ENCODE measurements around the gene GPC1.

GPC1 gene

GRCh38 chr2:240507778-240508251, 72.4 kb downstream of the GPC1 start:
- WGBS (ENCODE audit: insufficient coverage), result 96% methylated on average over 9 of the region's 11 CpGs
- H3K4me1 ChIP-seq (ENCODE audit: control extremely low read depth in 1 of 4, control insufficient read depth in 4 of 4, insufficient read depth in 4 of 4, low read length in 3 of 4), result no peaks in the 10 kb centered on the region
- DNase-seq, result no peak
- peaks cover 0 to 24% (median 12%) of the 10 kb centered on the region in 4 experiments for H3K36me3 ChIP-seq (ENCODE audit: control insufficient read depth in 4 of 4, insufficient read depth in 4 of 4, low read length in 3 of 4)
- H3K27ac ChIP-seq (ENCODE audit: insufficient read depth in 1 of 2, low read depth in 1 of 2, low read length in 2 of 2, poor library complexity in 1 of 2, severe bottlenecking in 2 of 2), result no peak overlapping the region
- CTCF ChIA-PET, result interaction anchor here (1.0 kb wide), 1 partner anchor 331 kb away, joined by 3 read pairs; no protein-coding TSS in a partner anchor
- no peaks in the 10 kb centered on the region for H3K27me3 ChIP-seq (replicated peaks in 2 of 5; ENCODE audit: control insufficient read depth in 4 of 5, insufficient read depth in 5 of 5, low read length in 4 of 5)
- no peak overlapping the region for H3K4me3 ChIP-seq (ENCODE audit: control insufficient read depth in 1 of 7, extremely low read depth in 1 of 7, insufficient read depth in 4 of 7, low read depth in 2 of 7, low read length in 6 of 7)
- H3K9me3 ChIP-seq (ENCODE audit: control extremely low read depth in 1 of 5, control insufficient read depth in 4 of 5, insufficient read depth in 2 of 5, low read depth in 1 of 5, low read length in 4 of 5), result no peaks in the 10 kb centered on the region
- POLR2A ChIA-PET, result no interaction called here

GRCh38 chr2:240508832-240509545, 73.5 kb downstream of the GPC1 start:
- H3K27ac ChIP-seq (ENCODE audit: insufficient read depth in 1 of 2, low read depth in 1 of 2, low read length in 2 of 2, poor library complexity in 1 of 2, severe bottlenecking in 2 of 2), result no peak overlapping the region
- H3K36me3 ChIP-seq (ENCODE audit: control insufficient read depth in 4 of 4, insufficient read depth in 4 of 4, low read length in 3 of 4), result peaks cover 0 to 25% (median 12%) of the 10 kb centered on the region in 4 experiments
- POLR2A ChIA-PET, result no interaction called here
- CTCF ChIA-PET, result no interaction called here
- DNase-seq, result no peak
- no peaks in the 10 kb centered on the region for H3K9me3 ChIP-seq (ENCODE audit: control extremely low read depth in 1 of 5, control insufficient read depth in 4 of 5, insufficient read depth in 2 of 5, low read depth in 1 of 5, low read length in 4 of 5)
- H3K27me3 ChIP-seq (replicated peaks in 2 of 5; ENCODE audit: control insufficient read depth in 4 of 5, insufficient read depth in 5 of 5, low read length in 4 of 5), result no peaks in the 10 kb centered on the region
- 96% methylated on average over 7 of the region's 7 CpGs for WGBS (ENCODE audit: insufficient coverage)
- H3K4me3 ChIP-seq (ENCODE audit: control insufficient read depth in 1 of 7, extremely low read depth in 1 of 7, insufficient read depth in 4 of 7, low read depth in 2 of 7, low read length in 6 of 7), result no peak overlapping the region
- H3K4me1 ChIP-seq (ENCODE audit: control extremely low read depth in 1 of 4, control insufficient read depth in 4 of 4, insufficient read depth in 4 of 4, low read length in 3 of 4), result peaks cover 0 to under 1% (median under 1%) of the 10 kb centered on the region in 4 experiments

- Histone ChIP-seq H3K4me3 (ENCODE audit: control insufficient read depth in 1 of 7, extremely low read depth in 1 of 7, insufficient read depth in 4 of 7, low read depth in 2 of 7, low read length in 6 of 7) (no peak overlapping the region), H3K4me1 (ENCODE audit: control extremely low read depth in 1 of 4, control insufficient read depth in 4 of 4, insufficient read depth in 4 of 4, low read length in 3 of 4) (peaks cover 0 to 4% (median 4%) of the 10 kb centered on the region in 4 experiments), H3K27me3 (replicated peaks in 2 of 5; ENCODE audit: control insufficient read depth in 4 of 5, insufficient read depth in 5 of 5, low read length in 4 of 5) (no peaks in the 10 kb centered on the region), H3K9me3 (ENCODE audit: control extremely low read depth in 1 of 5, control insufficient read depth in 4 of 5, insufficient read depth in 2 of 5, low read depth in 1 of 5, low read length in 4 of 5) (no peaks in the 10 kb centered on the region), H3K27ac (ENCODE audit: insufficient read depth in 1 of 2, low read depth in 1 of 2, low read length in 2 of 2, poor library complexity in 1 of 2, severe bottlenecking in 2 of 2) (no peak overlapping the region), H3K36me3 (ENCODE audit: control insufficient read depth in 4 of 4, insufficient read depth in 4 of 4, low read length in 3 of 4) (peaks cover 0 to 25% (median 13%) of the 10 kb centered on the region in 4 experiments)
- CTCF ChIA-PET, result no interaction called here
- 88% methylated on average over 12 of the region's 12 CpGs for WGBS (ENCODE audit: insufficient coverage)
- POLR2A ChIA-PET, result no interaction called here
- DNase-seq, result no peak
Observed at GRCh38 chr2:240509667-240510512, 74.4 kb downstream of the GPC1 start.

GRCh38 chr2:240510513-240511210, 75.2 kb downstream of the GPC1 start:
- WGBS (ENCODE audit: insufficient coverage), result 88% methylated on average over 11 of the region's 12 CpGs
- peaks cover 0 to 4% (median 4%) of the 10 kb centered on the region in 4 experiments for H3K4me1 ChIP-seq (ENCODE audit: control extremely low read depth in 1 of 4, control insufficient read depth in 4 of 4, insufficient read depth in 4 of 4, low read length in 3 of 4)
- no peak overlapping the region for H3K27ac ChIP-seq (ENCODE audit: insufficient read depth in 1 of 2, low read depth in 1 of 2, low read length in 2 of 2, poor library complexity in 1 of 2, severe bottlenecking in 2 of 2)
- no peak for DNase-seq
- H3K27me3 ChIP-seq (replicated peaks in 2 of 5; ENCODE audit: control insufficient read depth in 4 of 5, insufficient read depth in 5 of 5, low read length in 4 of 5), result no peaks in the 10 kb centered on the region
- no peak overlapping the region for H3K4me3 ChIP-seq (ENCODE audit: control insufficient read depth in 1 of 7, extremely low read depth in 1 of 7, insufficient read depth in 4 of 7, low read depth in 2 of 7, low read length in 6 of 7)
- peaks cover 0 to 22% (median 13%) of the 10 kb centered on the region in 4 experiments for H3K36me3 ChIP-seq (ENCODE audit: control insufficient read depth in 4 of 4, insufficient read depth in 4 of 4, low read length in 3 of 4)
- H3K9me3 ChIP-seq (ENCODE audit: control extremely low read depth in 1 of 5, control insufficient read depth in 4 of 5, insufficient read depth in 2 of 5, low read depth in 1 of 5, low read length in 4 of 5), result no peaks in the 10 kb centered on the region
- ChIA-PET CTCF (no interaction called here), POLR2A (no interaction called here)

GRCh38 chr2:240511351-240512108, 76.1 kb downstream of the GPC1 start:
- H3K4me1 ChIP-seq (ENCODE audit: control extremely low read depth in 1 of 4, control insufficient read depth in 4 of 4, insufficient read depth in 4 of 4, low read length in 3 of 4), result peaks cover 0 to 4% (median 4%) of the 10 kb centered on the region in 4 experiments
- H3K4me3 ChIP-seq (ENCODE audit: control insufficient read depth in 1 of 7, extremely low read depth in 1 of 7, insufficient read depth in 4 of 7, low read depth in 2 of 7, low read length in 6 of 7), result no peak overlapping the region
- 91% methylated on average over 21 of the region's 31 CpGs for WGBS (ENCODE audit: insufficient coverage)
- DNase-seq, result no peak
- ChIA-PET POLR2A (no interaction called here), CTCF (interaction anchor here (0.7 to 1.0 kb wide), 2 partner anchors 15 to 77 kb away, joined by 3 read pairs; no protein-coding TSS in a partner anchor)
- no peaks in the 10 kb centered on the region for H3K9me3 ChIP-seq (ENCODE audit: control extremely low read depth in 1 of 5, control insufficient read depth in 4 of 5, insufficient read depth in 2 of 5, low read depth in 1 of 5, low read length in 4 of 5)
- H3K27ac ChIP-seq (ENCODE audit: insufficient read depth in 1 of 2, low read depth in 1 of 2, low read length in 2 of 2, poor library complexity in 1 of 2, severe bottlenecking in 2 of 2), result no peak overlapping the region
- H3K27me3 ChIP-seq (replicated peaks in 2 of 5; ENCODE audit: control insufficient read depth in 4 of 5, insufficient read depth in 5 of 5, low read length in 4 of 5), result no peaks in the 10 kb centered on the region
- peaks cover 0 to 21% (median 12%) of the 10 kb centered on the region in 4 experiments for H3K36me3 ChIP-seq (ENCODE audit: control insufficient read depth in 4 of 4, insufficient read depth in 4 of 4, low read length in 3 of 4)

- ChIA-PET CTCF (interaction anchor here (0.7 to 1.0 kb wide), 2 partner anchors 15 to 76 kb away, joined by 3 read pairs; no protein-coding TSS in a partner anchor), POLR2A (no interaction called here)
- Histone ChIP-seq H3K9me3 (ENCODE audit: control extremely low read depth in 1 of 5, control insufficient read depth in 4 of 5, insufficient read depth in 2 of 5, low read depth in 1 of 5, low read length in 4 of 5) (no peaks in the 10 kb centered on the region), H3K36me3 (ENCODE audit: control insufficient read depth in 4 of 4, insufficient read depth in 4 of 4, low read length in 3 of 4) (peaks cover 0 to 21% (median 10%) of the 10 kb centered on the region in 4 experiments), H3K4me3 (ENCODE audit: control insufficient read depth in 1 of 7, extremely low read depth in 1 of 7, insufficient read depth in 4 of 7, low read depth in 2 of 7, low read length in 6 of 7) (no peak overlapping the region), H3K27me3 (replicated peaks in 2 of 5; ENCODE audit: control insufficient read depth in 4 of 5, insufficient read depth in 5 of 5, low read length in 4 of 5) (no peaks in the 10 kb centered on the region), H3K27ac (ENCODE audit: insufficient read depth in 1 of 2, low read depth in 1 of 2, low read length in 2 of 2, poor library complexity in 1 of 2, severe bottlenecking in 2 of 2) (no peak overlapping the region), H3K4me1 (ENCODE audit: control extremely low read depth in 1 of 4, control insufficient read depth in 4 of 4, insufficient read depth in 4 of 4, low read length in 3 of 4) (peaks cover 0 to 4% (median 4%) of the 10 kb centered on the region in 4 experiments)
- no peak for DNase-seq
- WGBS (ENCODE audit: insufficient coverage), result 95% methylated on average over 11 of the region's 11 CpGs
Observed at GRCh38 chr2:240512109-240512485, 76.6 kb downstream of the GPC1 start.

Measured in common myeloid progenitor, CD34-positive (primary cell).